HG03095 (cell line): ENCODE measurements around the gene DBT.
"Not testable (repeated sequence)": the region's sequence is repeated elsewhere in the genome, so short reads cannot be mapped to it uniquely, and the experiment has no call there.

Experiments
- ATAC-seq: cut with Tn5 transposase; IDR thresholded peaks from one replicate; pipeline ENCODE4 v1.9.1; 2021; ENCODE audit warnings: moderate library complexity; ENCODE audit not compliant: unreplicated experiment

The DBT gene

DNA sequence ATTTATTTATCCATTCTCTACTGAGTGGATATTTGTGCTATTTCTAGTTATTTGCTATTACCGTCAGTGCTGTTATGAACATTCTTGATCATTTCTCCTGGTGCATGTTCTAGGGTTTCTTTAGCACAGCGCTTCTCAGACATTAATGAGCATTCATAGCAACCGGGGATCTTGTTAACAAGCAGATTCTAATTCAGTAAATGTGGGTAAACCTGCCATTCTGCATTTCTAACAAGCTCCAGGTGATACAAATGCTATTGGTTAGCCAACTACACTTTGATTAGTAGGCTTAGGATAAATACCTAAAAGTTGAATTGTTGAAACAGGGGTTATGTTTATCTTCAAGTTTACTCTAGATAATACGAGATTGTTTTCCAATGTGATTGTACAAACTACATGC lies 3.3 kb upstream of the DBT start:
- no peak for ATAC-seq

GRCh38 chr1:100250807-100251206 lies 1.2 kb upstream of the DBT start:
- ATAC-seq = no peak

DNA sequence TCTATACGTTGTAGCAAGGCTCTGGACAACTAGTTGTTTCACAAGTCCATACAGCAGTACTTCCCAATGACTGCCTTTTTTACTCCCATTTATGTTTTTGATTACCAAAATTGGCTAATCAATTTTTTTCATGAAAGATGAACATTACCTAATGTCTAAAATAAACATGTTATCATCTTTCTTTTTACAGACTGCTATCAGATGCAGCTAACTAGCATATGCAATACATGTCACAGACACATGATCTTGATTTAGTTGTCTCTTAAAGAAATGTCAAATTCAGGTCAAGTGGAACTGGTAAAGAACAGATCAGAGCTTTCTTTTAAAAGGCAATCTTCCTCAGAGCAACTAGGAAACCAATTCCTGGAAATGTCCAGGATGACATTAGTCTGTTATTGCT lies 630 bp upstream of the DBT start:
- no peak for ATAC-seq

DNA sequence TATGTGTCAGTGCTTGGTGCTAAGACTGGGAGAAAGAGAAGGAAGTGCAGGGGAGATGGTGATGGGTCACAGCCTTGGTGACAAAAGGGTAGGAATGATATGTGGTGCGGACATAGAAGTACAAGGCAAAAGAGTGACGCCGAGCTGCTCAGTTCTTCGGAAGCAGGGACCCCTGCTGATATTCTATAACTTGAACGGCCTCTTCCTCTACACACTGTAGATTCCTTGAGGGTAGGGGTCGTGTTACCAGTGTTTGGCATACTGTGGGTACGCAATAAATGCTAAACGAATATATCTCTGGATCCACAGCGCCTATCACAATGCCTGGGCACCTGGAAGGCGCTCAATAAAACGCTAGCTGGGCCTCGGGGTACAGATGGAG lies 488 bp downstream of the DBT start:
- ATAC-seq = no peak

GRCh38 chr1:100246738-100247137 lies 2.9 kb downstream of the DBT start:
- no peak for ATAC-seq

DNA sequence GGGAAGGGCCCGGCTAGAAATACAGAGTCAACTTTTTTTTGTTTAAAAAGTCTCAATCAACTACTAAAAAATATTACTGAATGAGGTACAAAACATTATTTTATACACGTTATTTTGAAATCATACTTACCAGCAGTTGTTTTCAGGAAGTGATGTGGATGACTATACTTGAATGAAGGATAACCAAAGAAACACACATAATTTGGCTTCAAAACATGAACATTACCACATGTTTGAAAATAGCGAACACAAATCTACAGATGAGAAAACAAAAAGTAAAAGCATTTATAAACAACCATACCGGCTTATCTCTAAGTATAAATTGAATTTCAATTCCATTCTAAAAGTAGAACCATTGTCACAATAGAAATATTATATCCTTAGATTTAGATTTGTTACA lies 9.0 kb downstream of the DBT start:
- no peak for ATAC-seq

- no peak for ATAC-seq
Observed at GRCh38 chr1:100239961-100240360, 9.7 kb downstream of the DBT start.

DNA sequence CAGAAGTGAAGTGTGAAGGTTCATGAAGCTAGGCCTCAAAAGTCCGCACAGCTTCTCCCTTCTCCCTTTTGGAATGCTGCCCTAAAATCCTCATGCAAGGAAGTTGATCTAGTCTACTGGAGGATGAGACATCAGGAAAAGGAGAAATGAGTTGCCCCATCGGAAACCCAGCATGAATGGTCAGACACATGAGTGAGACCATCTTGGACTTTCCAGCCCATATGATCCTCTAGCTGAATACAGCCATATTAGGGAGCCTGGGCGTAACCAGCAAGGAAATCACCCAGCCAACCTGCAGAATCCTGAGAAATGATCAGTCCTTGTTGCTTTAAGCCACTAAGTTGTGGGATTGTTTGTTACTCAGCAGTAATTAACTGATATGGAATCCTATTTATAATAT lies 12.5 kb downstream of the DBT start:
- no peak for ATAC-seq

DNA sequence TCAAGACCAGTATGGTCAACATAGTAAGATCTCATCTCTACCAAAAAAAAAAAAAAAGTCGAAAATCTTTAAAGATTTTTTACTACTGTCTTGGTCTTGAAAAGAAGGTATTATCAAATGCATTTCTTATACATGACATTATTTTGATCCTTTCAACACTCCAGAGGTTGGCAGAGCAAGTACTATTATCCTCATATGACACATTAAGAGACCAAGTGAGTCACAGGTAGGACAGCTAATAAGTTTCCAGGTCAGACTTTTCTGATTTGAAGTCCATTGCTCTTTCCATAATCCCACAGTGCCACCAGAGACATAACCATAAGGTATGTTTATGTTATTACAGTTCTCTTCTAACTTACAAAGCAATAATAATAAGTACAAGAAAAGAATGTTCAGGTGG lies 15.2 kb downstream of the DBT start:
- no peak for ATAC-seq

- ATAC-seq = not testable (repeated sequence)
Observed at GRCh38 chr1:100233566-100233965, 16.1 kb downstream of the DBT start.

- ATAC-seq = no peak
Observed at GRCh38 chr1:100232156-100232555, 17.5 kb downstream of the DBT start.

DNA sequence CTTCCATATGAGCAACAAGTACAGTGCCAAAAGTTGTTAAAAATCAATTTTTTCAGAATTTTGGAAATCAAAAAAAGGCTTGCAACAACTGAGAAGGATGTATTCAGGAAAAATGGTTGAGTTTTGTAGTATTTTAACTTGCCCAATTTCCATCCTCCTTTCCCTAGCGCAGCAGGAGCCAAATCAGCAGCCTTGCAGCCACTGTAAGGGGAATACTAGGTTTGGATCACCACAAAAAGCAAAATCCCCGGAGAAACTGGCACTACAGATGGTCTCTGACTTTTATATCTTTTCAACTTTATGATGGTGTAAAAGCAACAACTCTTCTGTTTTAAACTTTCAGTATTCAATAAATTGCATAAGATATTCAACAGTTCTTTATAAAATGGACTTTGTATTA lies 17.9 kb downstream of the DBT start:
- no peak for ATAC-seq

DNA sequence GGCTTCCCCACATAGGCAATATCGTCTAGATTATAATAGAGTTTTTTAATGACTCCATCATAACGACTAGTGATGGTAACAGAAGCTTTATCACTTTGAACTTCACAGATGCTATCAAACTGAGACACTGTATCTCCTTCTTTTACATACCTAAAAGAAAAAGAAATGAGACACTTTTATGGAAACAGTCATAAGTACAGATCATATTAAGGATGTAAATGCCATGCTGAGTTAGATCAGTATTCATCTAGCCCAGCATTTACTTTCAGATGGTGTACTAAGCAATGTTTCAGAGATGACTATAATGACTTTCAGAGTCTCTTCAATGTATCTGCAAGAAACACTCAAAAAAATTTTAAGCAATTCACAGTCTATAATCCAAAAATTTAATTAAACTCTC lies 18.9 kb downstream of the DBT start:
- ATAC-seq = no peak

DNA sequence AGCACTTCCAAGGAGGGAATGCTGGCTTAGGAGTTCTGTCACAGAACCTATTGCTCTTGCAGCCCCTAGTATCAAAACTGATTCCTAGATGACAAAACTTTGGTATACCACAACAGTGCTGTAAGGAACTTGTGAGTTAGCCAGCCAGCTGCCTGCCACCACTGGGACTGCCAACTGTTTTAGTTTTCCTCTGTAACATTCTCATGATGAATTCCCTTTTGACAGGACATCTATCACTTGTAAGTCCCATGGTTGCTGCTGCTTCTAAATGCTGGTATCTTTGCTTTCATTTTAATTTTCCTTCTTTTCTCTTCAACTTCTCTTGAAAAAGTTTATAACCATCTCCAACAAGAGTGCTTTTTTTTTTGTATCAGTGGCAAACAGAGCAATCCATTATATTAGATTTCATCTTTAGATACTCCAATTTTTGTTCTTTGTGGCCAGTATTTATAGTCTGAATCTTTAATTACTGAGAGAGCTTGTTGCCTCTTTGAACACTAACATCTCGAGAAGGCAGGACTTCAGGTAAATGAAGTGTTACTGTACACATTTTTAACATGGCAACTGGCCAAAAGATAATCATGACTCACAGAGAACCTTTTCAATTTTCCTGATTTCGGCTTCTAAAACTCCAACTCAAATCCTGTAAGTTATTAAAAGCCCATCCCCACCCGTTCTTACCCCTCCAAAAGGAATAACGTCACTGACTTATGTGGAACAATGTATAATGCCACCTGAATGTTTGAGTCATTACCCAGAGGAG lies 19.8 kb downstream of the DBT start:
- ATAC-seq = no peak

DNA sequence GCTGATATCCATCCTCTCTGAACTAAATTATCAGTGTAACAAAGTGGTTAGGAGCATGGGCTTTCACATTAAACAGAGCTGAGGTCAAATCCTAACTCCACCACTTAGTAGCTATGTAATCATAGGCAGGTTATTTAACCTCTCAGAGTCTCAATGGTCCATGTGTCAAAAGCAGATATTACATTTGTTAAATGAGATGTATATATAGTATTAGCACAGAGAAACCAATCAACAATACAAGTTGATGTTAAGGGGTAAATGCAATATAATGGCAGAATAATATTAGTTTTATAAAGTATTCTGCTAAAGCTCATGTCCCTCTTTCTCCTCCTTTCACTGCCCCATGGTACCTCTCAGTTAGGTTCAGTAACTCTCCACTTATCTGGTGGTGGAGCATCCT lies 27.2 kb downstream of the DBT start:
- ATAC-seq = no peak

GRCh38 chr1:100219883-100220282 lies 29.8 kb downstream of the DBT start:
- no peak for ATAC-seq

- ATAC-seq = no peak
Observed at GRCh38 chr1:100219457-100219856, 30.2 kb downstream of the DBT start.

GRCh38 chr1:100217834-100218233 lies 31.8 kb downstream of the DBT start:
- no peak for ATAC-seq

- ATAC-seq = no peak
Observed at GRCh38 chr1:100215101-100215500, 34.5 kb downstream of the DBT start.

- ATAC-seq = no peak
Observed at GRCh38 chr1:100213141-100213540, 36.5 kb downstream of the DBT start.

DNA sequence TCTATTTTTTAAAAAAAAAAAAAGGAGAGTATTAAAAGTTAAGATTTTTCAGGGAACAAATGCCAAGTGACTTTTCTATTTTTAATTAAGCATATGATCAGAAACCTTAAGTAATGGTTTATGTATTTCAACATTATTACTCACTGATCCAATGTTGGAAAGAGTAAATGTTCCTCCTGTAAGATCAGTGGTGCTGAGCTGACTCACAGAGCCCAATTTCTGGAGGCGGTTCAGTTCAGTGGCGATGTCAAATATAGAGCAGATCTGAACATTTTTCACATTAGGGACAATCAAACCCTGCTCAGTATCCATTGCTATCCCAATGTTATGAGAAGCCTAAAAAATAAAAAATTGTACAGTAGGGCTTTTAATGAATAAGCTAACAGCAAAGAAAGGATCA lies 43.3 kb downstream of the DBT start:
- ATAC-seq = no peak

DNA sequence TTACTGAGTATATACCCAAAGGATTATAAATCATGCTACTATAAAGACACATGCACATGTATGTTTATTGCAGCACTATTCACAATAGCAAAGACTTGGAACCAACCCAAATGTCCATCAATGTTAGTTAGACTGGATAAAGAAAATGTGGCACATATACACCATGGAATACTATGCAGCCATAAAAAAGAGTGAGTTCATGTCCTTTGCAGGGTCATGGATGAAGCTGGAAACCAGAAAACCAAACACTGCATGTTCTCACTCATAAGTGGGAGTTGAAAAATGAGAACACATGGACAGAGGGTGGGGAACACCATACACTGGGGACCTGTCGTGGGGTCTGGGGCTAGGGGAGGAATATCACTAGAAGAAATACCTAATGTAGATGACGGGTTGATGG lies 44.0 kb downstream of the DBT start:
- ATAC-seq = not testable (repeated sequence)

GRCh38 chr1:100205103-100205502 lies 44.5 kb downstream of the DBT start:
- ATAC-seq = not testable (repeated sequence)
